Endometrial microvascular endothelial cells (primary cell): Measurements from ENCODE around the gene NAA10. TPM values are rescaled to one million over a fixed set of nuclear protein-coding genes. Genes with fewer than 3 reads are reported as not detected.

Experiments used
- in situ Hi-C: cut with HindIII; loops from 2 replicates; pipeline ENCODE4 v1.10.0; 2017; ENCODE audit warnings: low sequenced_read_pairs, low pct_unique_long_range_greater_than_20kb; ENCODE audit errors: inconsistent ontology term
- total RNA-seq: library from RNA; depleted of rRNA; stranded (reverse); fragments of >200 nt; gene quantifications from one replicate; pipeline ENCODE4 v1.2.3, GENCODE V29; 2015; ENCODE audit errors: inconsistent ontology term

The NAA10 gene
- total RNA-seq, 1 donor from 2014 or later = 216 TPM

DNA sequence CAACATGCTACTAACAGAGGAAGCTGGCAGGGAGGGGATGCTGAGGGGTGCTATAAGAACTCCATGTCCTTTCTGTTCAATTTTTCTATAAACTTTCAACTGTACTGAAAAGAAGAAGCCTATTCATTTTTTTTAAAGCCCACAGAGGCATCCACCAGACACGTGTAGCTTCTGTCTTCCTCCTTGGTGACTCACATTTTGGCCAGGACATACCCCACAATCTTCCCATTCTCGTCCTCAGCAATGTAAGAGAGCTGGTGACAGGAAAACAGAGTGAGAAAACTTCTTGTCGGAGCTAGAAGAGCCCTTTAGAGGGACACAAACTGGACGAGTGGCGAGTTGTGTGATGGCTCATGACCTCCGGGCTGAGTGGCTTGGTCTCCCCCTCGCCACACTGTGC is 1.1 kb downstream of the NAA10 start:
- in situ Hi-C loops = no loop called here

DNA sequence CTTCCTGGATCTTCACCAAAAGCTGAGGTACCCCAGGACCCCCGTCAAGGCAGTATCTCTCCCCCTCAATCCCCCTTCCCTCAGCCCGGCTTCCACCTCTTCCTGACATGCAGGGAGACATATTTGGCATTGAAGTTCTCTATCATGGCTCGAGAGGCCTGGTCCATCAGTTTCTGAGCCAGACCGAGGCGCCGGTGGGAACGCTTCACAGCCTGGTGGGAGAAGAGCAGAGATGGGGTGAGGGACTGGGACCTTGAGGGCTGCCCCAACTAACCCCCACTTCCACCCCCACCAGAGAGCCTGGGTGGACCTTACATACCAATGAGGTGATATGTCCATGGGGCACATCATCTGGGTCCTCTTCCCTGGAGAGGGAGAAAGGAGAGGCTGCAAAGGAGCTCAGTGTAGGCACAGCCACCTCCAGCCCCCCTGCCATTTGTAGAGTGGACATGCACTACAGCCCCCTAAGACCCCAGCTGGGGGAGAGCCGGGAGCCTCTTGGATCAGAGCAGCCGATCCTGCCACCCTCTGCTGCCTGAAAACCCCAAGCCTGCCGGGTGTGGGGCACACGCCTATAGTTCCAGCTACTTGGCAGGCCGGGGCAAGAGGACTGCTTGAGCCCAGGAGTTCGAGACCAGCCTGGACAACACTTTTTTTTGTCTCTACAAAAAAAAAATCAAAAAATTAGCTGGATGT is 2.5 kb downstream of the NAA10 start:
- in situ Hi-C loops = no loop called here

DNA sequence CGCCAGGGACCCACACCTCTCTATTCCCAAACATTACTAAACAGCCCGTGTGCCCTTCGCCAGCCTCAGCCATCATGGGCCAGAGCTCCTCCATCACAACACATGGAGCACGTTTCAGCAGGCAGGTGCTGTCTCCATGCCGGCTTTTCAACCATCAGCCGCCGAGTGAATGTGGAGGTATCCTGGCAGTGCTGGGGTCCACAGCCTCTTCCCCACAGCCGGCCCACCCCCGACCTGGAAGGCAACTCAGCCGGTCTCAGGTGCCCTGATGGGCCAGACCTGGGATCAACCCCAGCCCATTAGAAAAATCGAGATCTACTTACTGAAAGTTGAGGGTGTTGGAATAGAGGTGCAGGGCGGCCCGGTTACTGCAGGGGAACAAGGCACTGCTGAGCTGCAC is 3.1 kb downstream of the NAA10 start:
- in situ Hi-C loops = no loop called here

DNA sequence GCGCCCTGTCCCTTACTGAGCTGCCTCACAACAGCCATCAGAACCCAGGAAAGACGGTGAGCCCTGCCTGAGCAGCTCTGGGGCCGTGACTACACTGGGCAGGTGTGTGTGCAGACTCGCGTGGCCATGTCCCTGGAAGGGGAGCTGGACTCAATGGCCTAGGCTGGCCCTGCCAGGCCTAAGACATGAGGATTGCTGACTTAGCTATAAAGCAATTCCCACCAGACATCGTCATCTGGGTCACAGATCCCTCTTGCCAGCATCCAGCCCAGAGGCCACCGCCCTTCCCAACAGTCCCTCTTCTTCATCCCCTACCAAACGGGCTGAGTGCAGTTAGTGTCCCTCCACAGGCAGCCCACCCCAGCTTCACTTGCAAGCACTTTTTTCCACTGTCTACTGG is 3.7 kb downstream of the NAA10 start:
- in situ Hi-C loops = no loop called here

DNA sequence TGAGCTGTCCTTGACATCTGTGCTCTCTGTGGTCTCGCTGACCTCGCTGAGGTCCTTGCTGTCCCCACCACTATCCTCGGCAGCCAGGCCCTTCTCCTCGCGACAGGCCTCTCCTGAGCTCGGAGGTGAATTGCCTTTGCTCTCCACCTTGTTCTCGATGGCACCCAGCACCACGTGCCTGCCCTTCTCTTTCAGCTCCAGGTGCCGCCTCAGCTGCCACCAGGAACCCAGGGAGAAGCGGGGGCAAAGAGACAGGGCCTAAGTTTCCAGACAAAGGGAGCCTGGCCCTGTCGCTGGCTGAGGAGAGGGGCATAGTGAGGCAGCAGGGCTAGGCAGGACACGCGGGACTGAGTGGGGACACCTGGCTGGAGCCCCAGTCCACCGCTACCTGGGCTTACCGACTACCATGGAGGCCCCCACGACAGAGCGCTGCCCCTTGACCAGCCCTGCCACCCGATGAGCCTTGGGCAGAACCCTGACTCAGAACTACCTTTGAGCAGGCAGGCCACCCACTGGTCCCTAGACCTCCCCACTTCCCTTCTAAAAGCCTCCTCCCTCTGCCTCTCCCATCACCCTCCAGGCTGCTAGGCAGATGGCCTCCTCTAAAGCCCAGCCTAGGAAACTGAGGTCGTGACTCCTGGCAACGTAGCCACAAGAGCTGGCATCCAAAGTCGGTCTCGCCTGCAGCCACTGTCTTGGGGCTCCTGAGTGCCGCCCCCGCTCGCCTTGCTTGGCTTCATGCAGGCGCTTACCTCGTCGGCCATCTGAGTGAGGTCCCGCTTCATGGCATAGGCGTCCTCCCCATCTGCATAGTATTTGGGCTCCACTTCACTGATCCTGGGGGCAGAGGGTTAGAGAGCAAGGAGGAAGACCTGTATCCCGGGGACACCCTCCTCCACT is 4.6 kb downstream of the NAA10 start:
- in situ Hi-C loops = no loop called here

DNA sequence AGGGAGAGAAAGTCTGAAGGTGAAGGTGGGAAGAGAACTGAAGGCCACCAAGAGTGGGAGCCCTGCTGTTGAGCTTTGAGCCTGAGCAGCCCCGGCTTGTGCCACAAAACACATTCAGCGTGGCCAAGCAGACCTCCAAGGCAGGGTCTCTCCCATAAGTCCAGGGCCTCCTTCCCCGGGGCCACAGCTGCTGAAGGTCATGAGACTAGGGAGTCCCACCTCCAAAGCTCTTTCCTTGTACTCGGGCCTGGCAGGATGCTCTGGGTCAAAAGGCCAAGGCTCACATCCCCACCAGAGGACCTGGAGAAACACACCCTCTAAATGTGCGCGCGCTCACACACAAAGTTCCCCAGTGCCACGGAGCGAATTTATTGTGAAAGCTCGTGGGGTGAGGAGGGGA is 5.3 kb downstream of the NAA10 start:
- in situ Hi-C loops = no loop called here

DNA sequence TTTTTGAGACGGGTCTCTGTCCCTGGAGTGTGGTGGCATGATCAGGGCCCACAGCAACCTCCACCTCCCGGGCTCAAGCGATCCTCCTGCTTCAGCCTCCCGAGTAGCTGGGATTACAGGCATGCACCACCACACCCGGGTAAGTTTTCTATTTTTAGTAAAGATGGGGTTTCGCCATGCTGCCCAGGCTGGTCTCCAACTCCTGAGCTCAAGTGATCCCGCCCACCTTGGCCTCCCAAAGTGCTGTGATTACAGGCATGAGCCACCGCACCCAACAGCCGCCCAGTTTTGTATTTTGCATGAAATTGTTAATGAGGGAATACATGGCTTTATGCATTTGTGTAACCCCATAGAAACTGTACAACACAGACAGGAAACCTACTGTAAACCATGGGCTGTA is 6.0 kb downstream of the NAA10 start:
- in situ Hi-C loops = no loop called here

DNA sequence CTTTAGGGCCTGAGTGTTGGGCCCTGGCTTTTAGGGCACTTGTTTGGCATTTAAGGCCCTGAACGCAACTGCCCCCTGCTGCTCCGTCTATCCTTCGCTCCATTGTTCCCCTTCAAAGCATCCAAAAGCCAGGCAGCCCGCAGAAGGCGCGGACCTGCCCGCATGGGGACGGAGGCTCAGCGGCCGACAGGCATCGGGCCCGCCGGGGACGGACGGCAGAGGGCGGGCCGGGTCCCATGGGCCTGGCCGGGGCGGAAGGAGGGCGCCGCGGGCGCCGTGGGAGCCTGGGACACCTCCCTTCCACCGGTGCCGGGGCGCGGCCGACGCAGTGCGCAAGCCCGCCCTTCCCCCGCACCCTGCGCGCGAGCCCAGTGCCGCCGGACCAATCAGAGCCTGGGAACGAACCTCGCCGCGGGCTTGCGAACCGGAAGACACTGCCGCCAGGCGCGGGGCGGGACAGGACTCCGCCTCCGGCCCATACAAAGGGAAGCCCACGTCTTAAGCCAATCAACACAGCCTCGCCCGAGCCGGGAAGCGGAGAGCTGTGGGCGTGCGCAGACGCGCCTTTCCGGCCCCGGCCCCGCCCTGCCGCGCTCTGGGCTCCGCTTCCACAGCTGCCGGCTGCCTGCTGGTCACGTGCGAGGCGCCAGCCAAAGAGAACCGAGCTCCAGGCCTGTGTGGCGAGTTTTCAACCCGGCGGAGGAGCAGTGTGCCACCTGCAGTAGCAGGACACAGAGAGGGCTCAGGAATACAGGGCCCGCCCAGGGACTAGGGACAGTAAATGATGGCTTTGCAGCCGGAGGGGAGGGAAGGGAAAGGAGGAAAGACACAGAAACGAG is 6.7 kb downstream of the NAA10 start:
- in situ Hi-C loops = no loop called here

DNA sequence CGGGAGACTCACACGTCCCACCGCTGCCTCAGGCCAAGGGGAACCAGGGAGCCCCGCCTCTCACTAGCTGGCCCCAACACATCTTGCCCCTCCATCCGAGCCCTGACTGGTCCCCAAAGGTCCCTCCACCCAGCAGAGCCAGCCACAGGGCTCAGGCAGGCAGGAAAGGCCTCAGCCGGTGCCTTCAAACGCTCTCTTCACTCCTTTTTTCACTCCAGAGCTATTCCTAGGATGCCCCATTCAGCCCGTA is 7.2 kb downstream of the NAA10 start:
- in situ Hi-C loops = no loop called here

DNA sequence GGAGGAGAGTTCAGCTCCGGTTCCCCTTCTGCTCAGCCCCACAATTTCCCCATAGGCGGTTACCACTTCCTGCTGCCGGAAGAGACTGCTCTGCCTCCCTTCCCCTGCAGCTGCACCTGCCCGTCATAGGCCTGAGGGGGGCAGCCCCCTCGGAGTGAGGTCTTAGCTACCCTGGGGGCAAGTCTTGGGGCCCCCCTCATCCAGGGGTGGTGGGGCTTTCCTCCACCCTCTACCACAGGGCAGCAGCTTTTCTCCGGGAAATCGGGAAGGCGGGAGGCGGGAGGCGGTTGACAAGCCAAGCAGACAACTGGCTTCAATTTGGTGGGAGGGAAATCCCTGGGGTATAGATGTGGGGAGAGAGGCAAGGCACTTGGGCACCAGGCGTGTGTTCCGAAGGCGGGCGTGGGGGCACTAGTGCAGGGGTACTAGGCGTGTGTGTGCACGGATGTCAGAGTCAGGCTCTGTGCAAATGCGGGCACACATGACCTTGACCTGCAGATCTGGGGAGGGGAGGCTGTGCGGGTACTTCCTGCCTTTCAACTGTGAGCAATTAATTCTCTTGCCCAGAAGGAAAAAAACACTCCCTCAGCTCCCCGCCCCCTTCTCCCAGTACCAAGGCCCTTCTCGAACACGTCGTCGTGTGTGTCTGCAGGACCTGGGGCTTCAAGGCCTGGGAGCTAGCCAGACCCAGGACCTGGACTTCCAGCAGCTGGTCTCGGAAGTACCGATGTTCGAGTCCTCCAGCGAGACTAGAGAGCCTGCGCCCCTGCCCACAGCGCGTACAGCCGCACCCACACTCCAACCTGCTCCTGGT is 7.8 kb downstream of the NAA10 start:
- in situ Hi-C loops = no loop called here

DNA sequence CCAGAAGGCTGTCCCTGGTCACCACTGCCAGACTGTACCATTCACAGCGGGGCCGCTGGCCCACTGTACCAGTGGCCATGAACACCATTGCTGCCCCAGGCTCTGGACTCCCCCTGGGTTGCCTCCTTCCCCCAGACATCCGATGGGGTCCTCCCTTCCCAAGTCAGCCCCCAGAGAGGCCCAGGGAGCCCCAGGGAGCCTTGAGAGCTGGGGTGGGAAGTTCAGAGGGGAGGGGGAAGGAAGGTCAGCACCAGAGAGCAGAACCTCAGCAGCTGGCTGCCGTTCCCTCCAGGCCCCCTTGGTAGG is 8.3 kb downstream of the NAA10 start:
- in situ Hi-C loops = no loop called here

DNA sequence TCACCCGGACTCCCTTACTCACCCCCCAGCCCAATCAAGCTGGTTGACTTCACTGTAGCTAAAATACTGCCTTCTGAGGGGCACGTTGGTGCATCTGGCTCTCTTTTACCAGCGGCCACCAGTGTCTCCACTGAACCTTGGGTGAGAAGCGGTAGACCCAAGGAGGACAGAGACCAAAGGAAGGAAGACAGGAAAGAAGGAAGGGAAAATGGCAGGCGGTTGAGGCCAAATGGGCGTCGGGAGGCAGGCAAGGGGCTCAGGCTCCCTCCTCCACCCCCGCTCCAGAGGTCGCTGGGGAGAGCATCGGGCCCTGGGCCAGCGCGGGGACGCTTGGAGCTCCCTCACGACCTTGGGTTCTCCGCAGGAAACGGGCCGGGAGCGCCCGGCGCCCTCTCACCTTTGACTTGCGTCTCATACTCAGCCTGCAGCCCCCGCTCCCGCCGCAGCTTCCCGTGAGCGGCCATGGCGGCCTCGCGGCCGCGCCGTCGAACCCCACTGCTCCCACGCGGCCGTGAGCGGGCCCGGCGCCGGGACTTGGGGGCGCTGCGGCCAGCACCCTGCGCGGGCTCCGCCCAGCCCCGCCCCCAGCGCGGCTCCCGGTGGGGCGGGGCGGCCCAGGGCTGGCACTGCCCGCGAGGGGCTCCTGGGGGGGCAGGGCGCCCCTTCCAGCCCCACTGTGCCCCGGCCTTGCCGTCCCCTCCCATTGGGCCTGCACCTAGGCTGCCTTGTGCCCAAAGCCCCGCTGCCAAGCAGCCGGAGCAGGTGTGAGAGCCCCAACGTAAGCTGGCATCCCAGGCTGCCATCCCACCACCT is 8.9 kb downstream of the NAA10 start, which contains the start of gene ARHGAP4:
Gene ARHGAP4, minus strand, starts transcription at position 526 of the 813 bp plus-strand sequence. Its CDS starts 62 bp downstream, at position 464.
- in situ Hi-C loops = no loop called here

DNA sequence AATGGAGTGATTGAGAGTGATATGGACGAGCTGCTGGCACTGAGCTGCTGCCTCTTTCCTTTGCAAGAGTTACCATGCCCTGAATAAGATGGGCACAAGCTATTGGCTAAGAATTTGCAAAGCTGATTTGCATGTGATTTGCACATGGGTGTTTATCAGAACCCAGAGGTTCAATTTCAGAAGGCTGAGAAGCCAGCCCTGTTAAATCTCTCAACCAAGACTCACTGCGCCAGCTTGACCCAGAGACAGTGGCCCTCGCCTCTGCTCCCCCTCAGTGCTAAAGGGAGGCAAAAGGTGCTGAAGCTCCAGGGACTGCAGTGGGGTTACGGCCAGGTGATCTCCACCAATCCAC is 9.5 kb downstream of the NAA10 start:
- in situ Hi-C loops = no loop called here

DNA sequence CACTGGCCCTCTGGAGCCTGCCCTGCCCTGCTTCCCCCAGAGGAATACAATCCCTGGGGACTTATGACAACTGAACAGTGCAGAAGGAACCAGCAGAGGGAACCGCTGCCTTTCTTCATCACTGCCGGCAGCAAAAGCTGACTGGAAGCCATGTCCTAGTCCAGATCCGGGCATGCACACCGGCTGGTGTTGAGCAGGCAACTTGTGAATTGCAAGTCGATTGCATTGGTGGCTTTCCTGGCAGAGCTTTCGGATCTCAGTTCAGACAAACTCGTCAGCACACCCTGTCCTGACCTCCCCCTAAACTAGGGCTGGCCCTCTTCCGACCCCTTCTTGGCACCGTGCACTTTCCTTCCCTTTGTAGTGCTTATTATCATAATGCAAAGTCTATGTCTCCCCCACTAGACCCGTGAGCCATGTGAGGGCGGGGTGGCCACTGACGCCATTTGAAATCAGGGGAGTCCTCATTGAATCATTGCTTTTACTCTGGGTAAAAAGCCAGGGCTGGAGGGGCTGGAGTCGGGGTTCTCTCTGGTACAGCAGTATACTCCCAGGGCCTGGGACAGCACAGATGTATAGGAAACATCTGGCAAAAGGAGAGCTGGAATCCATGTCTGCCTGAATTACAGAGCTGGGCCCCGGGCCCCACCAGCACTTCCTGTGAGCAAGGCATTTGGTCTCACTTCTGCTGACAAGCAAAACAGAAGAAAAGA is 10.5 kb downstream of the NAA10 start:
- in situ Hi-C loops = no loop called here

DNA sequence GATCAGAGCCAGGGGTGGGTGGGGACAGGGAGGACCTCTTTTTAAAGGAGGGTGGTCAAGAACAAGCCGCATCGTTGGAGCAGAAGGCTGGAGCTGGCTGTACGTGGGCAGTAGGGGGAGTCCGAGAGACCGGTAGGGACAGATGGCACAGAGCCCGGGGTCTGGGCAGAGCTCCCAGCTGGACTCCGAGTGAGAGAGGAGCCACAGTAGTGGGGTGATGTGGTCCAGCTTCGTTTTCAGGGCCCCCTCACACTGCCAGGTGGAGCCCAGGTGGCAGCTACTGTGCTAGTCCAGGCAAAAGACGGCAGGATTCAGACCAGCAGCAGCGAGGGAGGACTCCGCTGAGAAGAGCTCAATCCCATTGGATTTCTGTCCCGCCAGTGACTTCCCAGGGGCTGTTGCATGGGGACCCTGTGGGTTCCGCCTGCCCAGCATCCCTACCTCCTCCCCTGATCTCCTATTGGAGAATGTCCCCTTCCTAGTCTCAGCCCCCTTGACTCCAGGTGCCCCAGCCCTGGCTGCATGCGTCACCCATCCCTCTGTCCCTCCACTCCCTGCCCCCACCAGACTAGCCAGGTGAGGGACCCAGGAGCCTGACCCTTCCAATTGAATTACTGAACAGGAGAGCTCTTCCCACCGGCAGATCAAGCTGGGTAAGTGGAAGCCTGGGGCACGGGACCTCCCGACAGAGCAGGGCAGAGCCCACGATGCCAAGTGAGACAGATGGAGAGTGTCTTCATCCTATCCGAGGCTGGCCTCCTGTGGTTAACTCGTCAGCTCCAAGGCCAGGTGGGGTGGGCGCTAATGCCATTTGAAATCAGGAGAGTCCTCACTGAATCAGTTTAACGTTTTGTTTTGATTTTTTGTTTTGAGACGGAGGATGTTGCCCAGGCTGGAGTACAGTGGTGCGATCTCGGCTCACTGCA is 11.6 kb downstream of the NAA10 start:
- in situ Hi-C loops = no loop called here

DNA sequence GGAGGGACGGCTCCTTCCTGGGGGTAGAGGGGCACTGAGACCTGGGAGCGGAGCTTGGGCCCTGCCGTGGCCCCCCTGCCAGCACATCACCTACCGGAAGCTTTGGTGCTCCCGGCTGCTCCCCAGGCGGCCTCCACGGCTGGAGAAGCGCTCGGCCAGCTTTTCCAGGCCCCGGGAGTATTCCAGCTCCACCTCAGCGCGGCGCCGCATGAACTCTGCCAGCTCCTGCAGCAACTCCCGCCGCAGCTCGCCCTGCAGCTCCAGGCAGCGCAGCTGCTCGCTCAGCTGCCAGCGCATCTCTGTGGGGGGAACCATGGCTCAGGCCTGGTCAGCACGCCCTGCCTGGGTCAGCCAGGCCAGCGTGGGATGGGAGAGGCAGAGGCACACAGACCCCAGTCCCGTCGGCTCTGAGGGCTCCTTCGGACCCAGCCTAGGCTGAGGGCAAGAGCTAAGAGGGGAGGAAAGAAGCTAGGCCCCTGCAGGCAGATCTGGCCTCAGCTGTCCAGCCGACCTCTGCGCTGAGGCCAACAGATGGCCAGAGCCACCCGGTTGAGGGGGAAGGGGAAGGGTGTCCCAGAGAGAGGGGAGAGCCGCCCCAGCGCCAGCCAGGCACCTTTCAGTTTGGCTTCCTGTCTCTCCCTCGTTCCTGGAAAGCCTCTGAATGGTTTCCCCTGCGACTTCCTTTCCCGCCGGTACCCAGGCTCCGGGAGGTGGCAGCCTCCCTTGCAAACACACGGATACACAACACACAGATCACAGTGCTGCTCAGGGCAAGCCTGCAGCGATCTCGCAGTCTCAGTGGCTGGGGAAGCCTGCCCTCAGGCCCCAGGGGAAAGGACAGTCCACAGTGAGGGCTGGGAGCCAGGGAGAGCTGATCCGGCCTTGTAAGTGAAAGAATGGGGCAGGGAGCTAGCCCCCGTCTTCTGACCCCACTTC is 13.1 kb downstream of the NAA10 start:
- in situ Hi-C loops = no loop called here
